Measurements from ENCODE around the gene RPGRIP1.
"Not testable (repeated sequence)": the region's sequence is repeated elsewhere in the genome, so short reads cannot be mapped to it uniquely, and the experiment has no call there.

RPGRIP1 gene

GRCh38 chr14:21258889-21259787, 20.7 kb upstream of the RPGRIP1 start:
- no peak for DNase-seq

GRCh38 chr14:21261824-21262223, 18.1 kb upstream of the RPGRIP1 start:
- no peak for DNase-seq

- DNase-seq = no peak
These were observed 17.5 kb upstream of the RPGRIP1 start for GRCh38 chr14:21262410-21262809.

DNA sequence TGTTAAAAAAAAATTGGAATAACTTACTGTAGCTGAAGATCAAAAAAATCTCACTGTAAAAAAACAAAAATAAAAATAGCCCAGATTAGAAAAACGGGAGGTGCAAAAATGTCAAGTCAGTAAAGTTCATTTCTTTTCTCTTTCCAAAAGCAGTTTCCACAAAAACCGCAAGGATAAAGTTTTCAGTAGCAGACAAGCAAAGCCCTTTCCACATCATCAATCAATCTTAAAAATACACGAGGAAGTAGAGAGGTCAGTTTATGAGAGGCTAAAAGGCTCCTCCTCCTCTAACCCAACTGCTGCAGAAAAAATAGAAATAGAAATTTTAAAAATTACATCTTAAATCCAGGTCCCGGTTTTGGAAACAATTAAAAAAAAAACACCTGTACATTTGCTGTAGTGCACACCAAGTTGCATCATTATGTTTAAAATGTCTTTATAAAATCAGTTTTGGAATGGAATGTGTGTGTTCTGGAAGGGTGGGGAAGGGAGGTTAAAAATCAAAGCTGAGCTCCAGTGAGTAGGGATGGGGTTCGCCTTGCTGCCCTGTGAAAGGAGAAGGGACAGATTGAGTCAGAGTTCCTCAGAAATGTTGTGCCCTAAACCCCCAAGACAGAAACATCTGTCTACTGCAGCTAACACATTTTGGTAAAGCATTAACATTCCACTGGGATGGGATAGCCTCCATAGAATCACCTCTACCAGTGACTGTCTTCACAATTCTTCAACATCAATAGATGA, 16.4 kb upstream of the RPGRIP1 start:
- DNase-seq = no peak

DNA sequence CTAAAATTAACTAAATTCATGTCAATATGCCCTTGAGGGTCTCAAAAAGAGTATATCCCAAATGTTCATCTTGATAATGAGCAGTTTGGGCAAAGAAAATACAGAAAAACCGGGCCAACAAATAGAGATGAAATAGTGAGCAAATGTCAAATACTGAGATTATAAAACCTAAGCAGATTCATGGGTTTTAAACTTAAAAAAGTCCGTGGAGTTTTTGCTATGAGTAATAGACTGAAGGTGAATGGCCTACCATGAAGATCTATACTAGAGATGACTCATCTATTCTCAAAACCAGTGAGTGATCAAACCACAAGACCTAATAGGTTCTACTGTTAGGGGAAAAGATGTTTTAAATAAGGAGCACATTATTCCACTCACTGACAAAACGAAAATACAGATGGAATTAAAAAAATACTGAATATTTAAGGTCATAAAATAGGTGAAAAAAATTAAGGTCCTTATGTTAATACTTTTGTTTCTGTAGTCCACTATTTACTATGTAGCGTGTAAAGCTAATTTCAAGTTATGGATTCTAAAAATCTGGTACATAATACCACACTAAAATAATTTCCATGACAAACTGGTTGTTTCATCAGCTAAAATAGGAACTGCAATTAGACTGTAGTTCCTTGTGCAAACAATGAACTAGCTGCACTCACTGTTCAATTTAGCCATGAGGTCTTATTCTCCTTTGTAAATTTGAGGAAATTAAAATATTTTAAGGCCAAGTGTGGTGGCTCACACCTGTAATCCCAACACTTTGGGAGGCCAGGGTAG, 15.7 kb upstream of the RPGRIP1 start:
- DNase-seq = peak; percentile 81

DNA sequence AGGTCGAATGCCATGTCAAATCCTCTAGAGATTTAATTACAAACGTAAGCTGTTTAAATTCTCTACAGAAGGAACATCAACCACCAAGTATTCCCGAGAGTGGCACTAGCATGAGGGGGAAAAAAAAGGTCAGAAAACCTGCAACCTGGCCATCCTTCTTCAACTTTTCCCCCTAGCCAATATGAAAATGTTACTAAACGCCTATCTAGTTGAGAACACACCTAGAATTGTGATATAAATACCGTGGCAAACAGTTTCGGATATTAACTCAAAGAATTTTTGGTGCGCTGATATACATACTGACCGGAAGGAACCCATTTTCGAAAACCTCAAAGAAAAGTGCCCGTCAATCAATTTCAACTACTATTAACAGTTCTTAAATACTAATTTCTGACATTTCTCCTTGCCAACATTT, 12.4 kb upstream of the RPGRIP1 start:
- DNase-seq = no peak

DNA sequence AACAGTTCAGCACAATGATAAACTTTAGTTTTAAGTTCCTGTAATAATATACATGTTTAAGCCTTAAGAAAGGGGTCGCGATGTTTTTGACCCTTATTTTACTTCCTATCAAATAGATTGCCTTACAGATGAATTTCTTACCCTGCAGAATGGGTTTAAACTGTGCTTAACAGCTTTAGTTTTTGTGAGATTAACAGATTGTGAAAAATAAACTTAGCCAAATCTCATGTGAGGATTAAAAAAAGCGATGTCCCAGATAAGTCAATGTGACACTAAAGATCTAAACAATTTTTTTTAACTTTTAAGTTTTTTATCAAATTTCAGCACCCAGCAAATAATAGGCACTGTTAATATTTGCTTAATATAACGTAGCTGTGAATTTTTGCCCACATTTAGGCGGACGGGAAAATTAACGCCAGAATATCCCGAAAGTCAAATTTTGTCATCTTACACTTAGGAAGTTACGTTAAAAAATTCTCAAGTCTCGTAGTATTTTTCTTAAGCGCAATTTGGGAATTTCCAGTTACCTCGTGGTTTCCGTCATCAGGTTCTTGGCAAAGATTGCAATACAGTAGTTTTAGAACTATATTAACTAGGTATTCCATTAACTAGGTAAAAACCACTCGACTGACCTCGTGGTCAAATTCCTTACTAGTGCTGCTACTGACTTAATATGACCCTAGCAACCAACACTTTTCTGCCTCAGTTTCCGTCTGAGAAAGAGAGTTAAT, 11.8 kb upstream of the RPGRIP1 start:
- DNase-seq = no peak

GRCh38 chr14:21268617-21269251, 11.1 kb upstream of the RPGRIP1 start:
- peak; percentile 58 for DNase-seq

DNA sequence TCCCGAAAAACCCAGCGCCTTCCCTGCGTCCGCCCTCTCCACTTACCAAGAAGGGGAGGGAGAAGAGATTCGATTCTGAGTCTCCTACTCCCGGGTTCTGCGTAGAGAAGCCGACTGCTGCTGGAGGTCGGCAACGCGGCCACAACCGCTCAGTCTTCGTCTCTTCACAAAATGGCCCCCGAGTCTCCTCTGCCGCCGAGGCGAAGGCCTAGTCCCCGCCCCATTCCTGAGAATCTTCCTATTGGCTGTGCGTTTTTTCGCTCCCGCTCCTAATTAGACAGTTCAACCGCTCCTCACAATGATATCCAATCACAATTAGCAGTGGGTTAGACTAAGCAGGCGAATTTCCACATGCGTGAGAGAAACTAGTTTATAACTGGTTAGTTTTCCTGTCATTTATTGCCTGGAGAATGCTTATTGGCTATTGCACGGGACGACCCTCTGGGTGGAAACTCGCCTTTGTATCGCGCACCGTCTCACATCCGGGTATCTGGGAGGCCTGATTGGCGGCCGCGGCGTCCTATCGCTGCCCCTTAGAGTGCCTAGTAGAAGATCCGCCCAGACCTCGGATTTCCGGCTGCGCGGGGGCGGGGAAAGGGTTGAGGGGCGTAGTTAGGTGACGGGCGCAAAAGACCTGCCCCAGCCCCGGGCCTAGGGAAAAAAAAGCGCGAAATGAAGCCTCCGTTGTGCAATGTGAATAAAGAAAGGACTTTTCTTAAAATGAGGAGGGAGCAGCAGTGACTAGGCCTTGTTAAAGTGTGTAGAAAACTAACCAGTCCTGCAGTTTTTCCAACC, 10.4 kb upstream of the RPGRIP1 start, which contains the start of gene HNRNPC:
Gene HNRNPC (minus strand): TSS at position 191 of the 795 bp plus-strand sequence. CDS start 35,249 bp downstream, outside the sequence.
- peak; percentile 100 for DNase-seq

DNA sequence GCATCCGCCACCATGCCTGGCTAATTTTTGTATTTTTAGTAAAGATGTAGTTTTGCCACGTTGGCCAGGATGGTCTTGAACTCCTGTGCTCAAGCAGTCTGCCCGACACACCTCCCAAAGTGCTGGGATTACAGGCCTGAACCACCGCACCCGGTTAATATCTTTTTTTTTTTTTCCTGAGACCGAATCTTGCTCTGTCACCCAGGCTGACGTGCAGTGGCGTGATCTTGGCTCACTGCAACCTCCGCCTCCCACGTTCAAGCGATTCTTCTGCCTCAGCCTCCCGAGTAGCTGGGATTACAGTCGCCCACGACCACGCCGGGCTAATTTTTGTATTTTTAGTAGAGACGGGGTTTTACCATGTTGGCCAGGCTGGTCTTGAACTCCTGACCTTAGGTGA, 7.2 kb upstream of the RPGRIP1 start:
- not testable (repeated sequence) for DNase-seq

DNA sequence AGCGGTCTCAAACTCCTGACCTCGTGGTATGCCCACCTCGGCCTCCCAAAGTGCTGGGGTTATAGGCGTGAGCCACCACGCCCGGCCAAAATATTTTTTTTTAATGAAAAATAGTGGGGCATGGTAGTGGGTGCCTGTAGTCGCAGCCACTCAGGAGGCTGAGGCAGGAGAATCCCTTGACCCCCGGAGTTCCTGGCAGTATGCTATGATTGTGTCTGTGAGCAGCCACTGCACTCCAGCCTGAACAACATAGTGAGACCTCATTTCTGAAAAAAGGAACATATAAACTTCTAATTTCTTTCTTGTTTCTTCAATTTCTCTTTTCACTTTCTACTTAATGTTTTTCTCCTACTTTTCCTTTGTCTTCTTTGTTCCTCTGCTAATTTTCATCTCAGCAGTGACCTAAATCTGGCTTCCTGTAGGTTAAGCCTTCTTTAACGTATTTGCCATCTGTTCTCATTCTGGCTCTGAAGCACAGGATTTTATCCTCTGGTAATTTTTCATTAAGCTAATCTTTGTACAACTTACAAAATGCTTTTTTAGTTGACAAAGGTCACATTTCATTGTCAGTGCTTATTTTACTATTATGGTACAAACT, 4.5 kb upstream of the RPGRIP1 start:
- DNase-seq = no peak

DNA sequence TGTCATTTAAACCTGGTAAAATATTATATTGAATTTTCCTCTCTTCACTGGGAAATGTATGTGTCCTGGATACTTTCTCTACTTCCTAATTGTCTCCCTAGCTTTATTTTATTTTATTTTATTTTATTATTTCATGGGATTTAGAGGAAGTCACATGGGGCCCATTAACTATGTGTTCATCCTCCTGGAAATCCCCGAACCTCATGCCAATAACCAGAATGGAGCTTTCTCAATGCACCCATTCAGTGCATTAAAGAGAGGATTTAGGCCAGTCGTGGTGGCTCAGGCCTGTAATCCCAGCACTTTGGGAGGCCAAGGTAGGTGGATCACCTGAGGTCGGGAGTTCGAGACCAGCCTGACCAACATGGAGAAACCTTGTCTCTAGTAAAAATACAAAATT, 1.3 kb upstream of the RPGRIP1 start:
- DNase-seq = no peak

GRCh38 chr14:21281917-21282316, 2.0 kb downstream of the RPGRIP1 start:
- DNase-seq = not testable (repeated sequence)

- DNase-seq = not testable (repeated sequence)
These were observed 6.6 kb downstream of the RPGRIP1 start for GRCh38 chr14:21286516-21286915.

- DNase-seq = no peak
These were observed 7.3 kb downstream of the RPGRIP1 start for GRCh38 chr14:21287168-21287567.

DNA sequence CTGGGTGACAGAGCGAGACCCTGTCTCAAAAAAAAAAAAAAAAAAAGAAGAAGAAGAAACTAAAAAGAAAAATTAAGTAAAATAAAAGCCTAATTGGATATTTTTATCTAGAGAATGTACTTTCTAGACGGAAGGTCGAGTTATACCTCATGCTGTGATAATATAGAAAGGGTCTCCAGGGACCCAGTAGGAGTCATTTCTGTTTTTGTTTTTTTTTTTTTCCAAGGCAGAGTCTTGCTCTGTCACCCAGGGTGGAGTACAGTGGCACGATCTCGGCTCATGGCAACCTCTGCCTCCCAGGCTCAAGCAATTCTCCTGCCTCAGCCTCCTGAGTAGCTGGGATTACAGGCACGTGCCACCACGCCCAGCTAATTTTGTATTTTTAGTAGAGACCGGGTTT, 14.1 kb downstream of the RPGRIP1 start:
- not testable (repeated sequence) for DNase-seq

DNA sequence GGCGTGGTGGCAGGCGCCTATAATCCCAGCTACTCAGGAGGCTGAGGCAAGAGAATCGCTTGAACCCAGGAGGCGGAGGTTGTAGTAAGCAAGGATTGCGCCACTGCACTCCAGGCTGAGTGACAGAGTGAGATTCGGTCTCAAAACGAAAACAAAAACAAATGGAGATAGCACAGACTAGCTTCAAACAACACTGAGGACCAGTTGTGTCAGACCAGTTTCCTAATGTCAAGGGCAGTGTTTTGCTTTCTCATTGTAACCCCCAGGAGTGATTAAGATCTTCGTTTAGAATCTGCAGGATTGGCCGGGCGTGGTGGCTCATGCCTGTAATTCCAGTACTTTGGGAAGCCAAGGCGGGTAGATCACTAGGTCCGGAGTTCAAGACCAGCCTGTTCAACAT, 18.5 kb downstream of the RPGRIP1 start:
- no peak for DNase-seq

GRCh38 chr14:21299562-21300130, 19.8 kb downstream of the RPGRIP1 start:
- DNase-seq = no peak

DNA sequence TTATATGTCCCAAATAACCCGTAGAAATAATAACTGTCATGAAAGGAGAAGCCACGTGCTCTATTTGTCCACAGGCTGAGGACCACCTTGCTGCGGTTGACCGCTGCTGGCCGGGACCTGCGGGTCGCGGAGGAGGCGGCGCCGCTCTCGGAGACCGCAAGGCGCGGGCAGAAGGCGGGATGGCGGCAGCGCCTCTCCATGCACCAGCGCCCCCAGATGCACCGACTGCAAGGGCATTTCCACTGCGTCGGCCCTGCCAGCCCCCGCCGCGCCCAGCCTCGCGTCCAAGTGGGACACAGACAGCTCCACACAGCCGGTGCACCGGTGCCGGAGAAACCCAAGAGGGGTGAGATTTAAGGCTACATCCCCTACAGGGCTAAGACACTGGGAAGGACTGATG, 21.0 kb downstream of the RPGRIP1 start:
- DNase-seq = no peak

Measured in fibroblast of skin of back (primary cell).